HepG2 (cell line): Measurements from ENCODE around the gene INO80. TPM values are rescaled to one million over a fixed set of nuclear protein-coding genes. Genes with fewer than 3 reads are reported as not detected.
A peak's percentile ranks its signal among the peaks of the same experiment; 100 is the strongest.

ENCODE experiments used
- HDAC2 ChIP-seq: sonication (generic); formaldehyde crosslinking; IDR thresholded peaks from 2 replicates; pipeline ENCODE4 v1.4.0; 2020; ENCODE audit warnings: missing genetic modification reagents
- HOMEZ ChIP-seq: IDR thresholded peaks from 2 replicates; pipeline ENCODE4 v1.6.1; 2016; ENCODE audit warnings: low read depth
- KDM6A ChIP-seq: IDR thresholded peaks from 2 replicates; pipeline ENCODE4 v1.6.1; 2016; ENCODE audit warnings: low read depth
- PHF20 ChIP-seq: sonication (generic); formaldehyde crosslinking; IDR thresholded peaks from 2 replicates; pipeline ENCODE4 v1.5.0; 2020; ENCODE audit warnings: mild to moderate bottlenecking, missing genetic modification reagents
- ZNF326 ChIP-seq: sonication (generic); formaldehyde crosslinking; IDR thresholded peaks from 2 replicates; pipeline ENCODE4 v1.4.0; 2020; ENCODE audit warnings: missing genetic modification reagents, borderline replicate concordance
- ZNF564 ChIP-seq: sonication (generic); formaldehyde crosslinking; IDR thresholded peaks from 2 replicates; pipeline ENCODE4 v1.8.1; 2023; ENCODE audit warnings: mild to moderate bottlenecking, missing genetic modification reagents
- ZNF644 ChIP-seq: IDR thresholded peaks from 2 replicates; pipeline ENCODE4 v1.6.1; 2016; ENCODE audit warnings: low read depth
- ZNF850 ChIP-seq: sonication (generic); formaldehyde crosslinking; conservative IDR thresholded peaks from 2 replicates; pipeline ENCODE4 v1.9.0; 2021; ENCODE audit warnings: mild to moderate bottlenecking, missing genetic modification reagents
- ZNF878 ChIP-seq: sonication (generic); formaldehyde crosslinking; IDR thresholded peaks from 2 replicates; pipeline ENCODE4 v1.8.1; 2023; ENCODE audit warnings: mild to moderate bottlenecking, missing genetic modification reagents, moderate library complexity
- ZSCAN12 ChIP-seq: sonication (generic); formaldehyde crosslinking; IDR thresholded peaks from 2 replicates; pipeline ENCODE4 v1.9.0; 2021; ENCODE audit warnings: mild to moderate bottlenecking, missing genetic modification reagents
- polyA plus RNA-seq, 8 experiments: library from polyadenylated mRNA; depleted of rRNA in 3 of 8; stranded (reverse) in 7 of 8; unstranded in 1 of 8; fragments of >200 nt; fragmentation: Illumina TruSeq in 4 of 8; extraction: Trizol in 4 of 8; gene quantifications; 2 replicates each; pipeline versions ENCODE4 v1.2.1 to v1.2.3, GENCODE V29; 2011 to 2016; ENCODE audit warnings: low read depth in 4 of 8, missing spikeins in 1 of 8, mixed read lengths in 1 of 8; ENCODE audit not compliant: insufficient read depth in 1 of 8
- total RNA-seq, 5 experiments: library from RNA; depleted of rRNA; stranded (reverse); fragments of >200 nt; fragmentation: Illumina TruSeq; extraction: Trizol; gene quantifications; 2 replicates each; pipeline ENCODE4 v1.2.3, GENCODE V29; 2016; ENCODE audit warnings: low read depth in 1 of 5
- TF ChIP-seq, protein P1 (sequence below): sonication (generic); formaldehyde crosslinking; IDR thresholded peaks from 2 replicates; pipeline ENCODE4 v1.8.1; 2023; ENCODE audit warnings: mild to moderate bottlenecking, missing genetic modification reagents, borderline replicate concordance
- TF ChIP-seq, protein P2 (sequence below): sonication (generic); formaldehyde crosslinking; IDR thresholded peaks from 2 replicates; pipeline ENCODE4 v1.5.0; 2020; ENCODE audit warnings: missing genetic modification reagents, mild to moderate bottlenecking, borderline replicate concordance
- TF ChIP-seq, protein P3 (sequence below): sonication (generic); formaldehyde crosslinking; IDR thresholded peaks from 2 replicates; pipeline ENCODE4 v1.8.1; 2023; ENCODE audit warnings: mild to moderate bottlenecking, moderate library complexity, missing genetic modification reagents
- TF ChIP-seq, protein P4 (sequence below): sonication (generic); formaldehyde crosslinking; IDR thresholded peaks from one replicate; pipeline ENCODE4 v1.5.1; 2020; ENCODE audit warnings: mild to moderate bottlenecking, missing genetic modification reagents; ENCODE audit errors: not compliant biosample characterization
- TF ChIP-seq, protein P5 (sequence below): sonication (generic); formaldehyde crosslinking; IDR thresholded peaks from 2 replicates; pipeline ENCODE4 v1.8.1; 2023; ENCODE audit warnings: mild to moderate bottlenecking, missing genetic modification reagents

Gene INO80
- total and polyA plus RNA-seq, 2 of the 13 experiments (the other 11 are each of a cell fraction or from before 2014, with no cell fraction given), result 3.6 to 14.8 TPM

DNA sequence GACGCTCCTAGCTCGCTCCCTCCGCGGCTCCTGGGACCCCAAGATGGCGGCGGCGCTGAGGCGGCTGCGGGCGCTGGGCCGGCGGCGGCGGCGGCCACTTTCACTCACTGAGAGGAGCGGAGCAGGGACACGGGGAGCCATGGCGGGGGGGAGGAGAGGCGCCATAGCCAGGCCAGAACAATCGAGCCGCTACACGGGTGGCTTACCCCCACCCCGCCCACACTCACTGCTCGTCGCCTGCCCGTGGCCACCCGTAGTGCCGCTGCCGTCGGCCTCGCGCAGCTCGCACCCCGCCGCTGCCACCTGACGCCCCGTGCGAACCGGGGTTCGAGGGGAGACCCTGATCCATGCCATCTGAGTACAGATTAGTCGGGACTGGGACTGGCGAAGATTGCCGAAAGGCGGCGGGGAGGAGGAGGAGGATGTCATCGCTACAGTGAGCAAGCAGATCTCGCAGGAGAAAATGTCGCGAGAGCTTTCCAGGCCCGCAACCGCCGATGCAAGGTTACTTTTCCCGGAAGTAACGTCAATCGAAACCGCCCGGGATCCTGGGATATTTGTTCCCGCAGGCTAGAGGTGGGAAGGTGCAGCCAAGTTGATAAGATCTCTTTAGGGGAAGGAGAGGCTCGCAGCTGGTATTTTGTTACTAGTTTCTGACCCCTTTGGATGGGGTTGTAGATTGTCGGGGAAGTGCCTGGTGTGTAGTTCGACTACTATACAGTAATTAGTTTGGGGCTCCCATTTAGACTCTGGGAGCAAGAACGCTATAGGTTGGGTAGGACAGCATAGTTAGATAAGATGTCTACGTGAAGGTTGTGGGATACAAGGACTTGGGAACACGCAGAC lies at the start of gene INO80 (continued):
- TF ChIP-seq PHF20 (CRISPR knock-in tag) (peak; percentile 81), ZNF644 (CRISPR knock-in tag) (no peak), ZNF564 (CRISPR knock-in tag) (no peak), HDAC2 (CRISPR knock-in tag) (peak; percentile 41; the same call in 1 of the 2 replicates), ZNF850 (CRISPR knock-in tag) (no peak), ZSCAN12 (CRISPR knock-in tag) (no peak), KDM6A (CRISPR knock-in tag) (peak; percentile 25; the same call in 1 of the 2 replicates), HOMEZ (CRISPR knock-in tag) (peak; percentile 78), ZNF878 (CRISPR knock-in tag) (no peak), ZNF326 (no peak)
- TF ChIP-seq, protein P1, sequence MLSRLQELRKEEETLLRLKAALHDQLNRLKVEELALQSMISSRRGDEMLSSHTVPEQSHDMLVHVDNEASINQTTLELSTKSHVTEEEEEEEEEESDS (CRISPR knock-in tag), result 0 out of 2 replicates have a peak, but pooled peaks have one; percentile 74
- TF ChIP-seq, protein P2, sequence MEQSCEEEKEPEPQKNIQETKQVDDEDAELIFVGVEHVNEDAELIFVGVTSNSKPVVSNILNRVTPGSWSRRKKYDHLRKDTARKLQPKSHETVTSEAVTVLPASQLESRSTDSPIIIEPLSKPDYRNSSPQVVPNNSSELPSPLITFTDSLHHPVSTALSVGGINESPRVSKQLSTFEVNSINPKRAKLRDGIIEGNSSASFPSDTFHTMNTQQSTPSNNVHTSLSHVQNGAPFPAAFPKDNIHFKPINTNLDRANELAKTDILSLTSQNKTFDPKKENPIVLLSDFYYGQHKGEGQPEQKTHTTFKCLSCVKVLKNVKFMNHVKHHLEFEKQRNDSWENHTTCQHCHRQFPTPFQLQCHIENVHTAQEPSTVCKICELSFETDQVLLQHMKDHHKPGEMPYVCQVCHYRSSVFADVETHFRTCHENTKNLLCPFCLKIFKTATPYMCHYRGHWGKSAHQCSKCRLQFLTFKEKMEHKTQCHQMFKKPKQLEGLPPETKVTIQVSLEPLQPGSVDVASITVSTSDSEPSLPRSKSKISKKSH (CRISPR knock-in tag), result no peak
- TF ChIP-seq, protein P3, sequence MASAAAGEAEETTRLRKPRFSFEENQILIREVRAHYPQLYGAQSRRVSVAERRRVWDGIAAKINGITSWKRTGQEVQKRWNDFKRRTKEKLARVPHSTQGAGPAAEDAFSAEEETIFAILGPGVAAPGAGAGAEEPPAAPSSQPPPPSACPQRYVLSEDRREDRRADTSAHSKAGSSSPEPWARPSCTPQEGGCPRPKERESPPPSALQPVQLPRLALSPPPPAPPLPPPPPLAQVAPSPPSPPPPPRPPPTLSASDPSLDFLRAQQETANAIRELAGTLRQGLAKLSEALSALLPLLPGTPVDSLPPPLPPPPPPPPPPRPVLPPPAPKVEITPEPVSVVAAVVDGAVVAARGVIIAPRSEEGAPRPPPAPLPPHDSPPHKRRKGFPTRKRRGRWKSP, result peak; percentile 75; the same call in 1 of the 2 replicates
- TF ChIP-seq, protein P4, sequence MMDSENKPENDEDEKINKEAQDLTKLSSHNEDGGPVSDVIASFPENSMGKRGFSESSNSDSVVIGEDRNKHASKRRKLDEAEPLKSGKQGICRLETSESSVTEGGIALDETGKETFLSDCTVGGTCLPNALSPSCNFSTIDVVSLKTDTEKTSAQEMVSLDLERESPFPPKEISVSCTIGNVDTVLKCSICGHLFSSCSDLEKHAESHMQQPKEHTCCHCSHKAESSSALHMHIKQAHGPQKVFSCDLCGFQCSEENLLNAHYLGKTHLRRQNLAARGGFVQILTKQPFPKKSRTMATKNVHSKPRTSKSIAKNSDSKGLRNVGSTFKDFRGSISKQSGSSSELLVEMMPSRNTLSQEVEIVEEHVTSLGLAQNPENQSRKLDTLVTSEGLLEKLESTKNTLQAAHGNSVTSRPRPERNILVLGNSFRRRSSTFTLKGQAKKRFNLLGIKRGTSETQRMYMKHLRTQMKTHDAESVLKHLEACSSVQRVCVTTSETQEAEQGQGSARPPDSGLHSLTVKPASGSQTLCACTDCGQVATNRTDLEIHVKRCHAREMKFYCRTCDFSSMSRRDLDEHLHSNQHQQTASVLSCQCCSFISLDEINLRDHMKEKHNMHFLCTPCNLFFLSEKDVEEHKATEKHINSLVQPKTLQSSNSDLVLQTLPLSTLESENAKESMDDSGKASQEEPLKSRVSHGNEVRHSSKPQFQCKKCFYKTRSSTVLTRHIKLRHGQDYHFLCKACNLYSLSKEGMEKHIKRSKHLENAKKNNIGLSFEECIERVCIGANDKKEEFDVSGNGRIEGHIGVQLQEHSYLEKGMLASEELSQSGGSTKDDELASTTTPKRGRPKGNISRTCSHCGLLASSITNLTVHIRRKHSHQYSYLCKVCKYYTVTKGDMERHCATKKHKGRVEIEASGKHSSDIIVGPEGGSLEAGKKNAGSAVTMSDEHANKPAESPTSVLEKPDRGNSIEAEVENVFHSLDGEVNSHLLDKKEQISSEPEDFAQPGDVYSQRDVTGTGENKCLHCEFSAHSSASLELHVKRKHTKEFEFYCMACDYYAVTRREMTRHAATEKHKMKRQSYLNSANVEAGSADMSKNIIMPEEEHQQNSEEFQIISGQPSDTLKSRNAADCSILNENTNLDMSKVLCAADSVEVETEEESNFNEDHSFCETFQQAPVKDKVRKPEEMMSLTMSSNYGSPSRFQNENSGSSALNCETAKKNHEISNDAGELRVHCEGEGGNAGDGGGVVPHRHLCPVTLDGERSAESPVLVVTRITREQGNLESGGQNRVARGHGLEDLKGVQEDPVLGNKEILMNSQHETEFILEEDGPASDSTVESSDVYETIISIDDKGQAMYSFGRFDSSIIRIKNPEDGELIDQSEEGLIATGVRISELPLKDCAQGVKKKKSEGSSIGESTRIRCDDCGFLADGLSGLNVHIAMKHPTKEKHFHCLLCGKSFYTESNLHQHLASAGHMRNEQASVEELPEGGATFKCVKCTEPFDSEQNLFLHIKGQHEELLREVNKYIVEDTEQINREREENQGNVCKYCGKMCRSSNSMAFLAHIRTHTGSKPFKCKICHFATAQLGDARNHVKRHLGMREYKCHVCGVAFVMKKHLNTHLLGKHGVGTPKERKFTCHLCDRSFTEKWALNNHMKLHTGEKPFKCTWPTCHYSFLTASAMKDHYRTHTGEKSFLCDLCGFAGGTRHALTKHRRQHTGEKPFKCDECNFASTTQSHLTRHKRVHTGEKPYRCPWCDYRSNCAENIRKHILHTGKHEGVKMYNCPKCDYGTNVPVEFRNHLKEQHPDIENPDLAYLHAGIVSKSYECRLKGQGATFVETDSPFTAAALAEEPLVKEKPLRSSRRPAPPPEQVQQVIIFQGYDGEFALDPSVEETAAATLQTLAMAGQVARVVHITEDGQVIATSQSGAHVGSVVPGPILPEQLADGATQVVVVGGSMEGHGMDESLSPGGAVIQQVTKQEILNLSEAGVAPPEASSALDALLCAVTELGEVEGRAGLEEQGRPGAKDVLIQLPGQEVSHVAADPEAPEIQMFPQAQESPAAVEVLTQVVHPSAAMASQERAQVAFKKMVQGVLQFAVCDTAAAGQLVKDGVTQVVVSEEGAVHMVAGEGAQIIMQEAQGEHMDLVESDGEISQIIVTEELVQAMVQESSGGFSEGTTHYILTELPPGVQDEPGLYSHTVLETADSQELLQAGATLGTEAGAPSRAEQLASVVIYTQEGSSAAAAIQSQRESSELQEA (CRISPR knock-in tag), result peak; percentile 19
- TF ChIP-seq, protein P5, sequence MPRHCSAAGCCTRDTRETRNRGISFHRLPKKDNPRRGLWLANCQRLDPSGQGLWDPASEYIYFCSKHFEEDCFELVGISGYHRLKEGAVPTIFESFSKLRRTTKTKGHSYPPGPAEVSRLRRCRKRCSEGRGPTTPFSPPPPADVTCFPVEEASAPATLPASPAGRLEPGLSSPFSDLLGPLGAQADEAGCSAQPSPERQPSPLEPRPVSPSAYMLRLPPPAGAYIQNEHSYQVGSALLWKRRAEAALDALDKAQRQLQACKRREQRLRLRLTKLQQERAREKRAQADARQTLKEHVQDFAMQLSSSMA (CRISPR knock-in tag), result no peak
